Left lung (tissue), 10 donors: ENCODE data around the gene CTIF. TPM values are rescaled to one million over a fixed set of nuclear protein-coding genes. Genes with fewer than 3 reads are reported as not detected.

Experiments
- ATAC-seq: fragments of 200-7000 bp; cut with Tn5 transposase; one replicate; pipeline ENCODE4 v1.9.1; 2020; ENCODE audit warnings: moderate library complexity
- DNase-seq, 4 donors: peaks; one replicate each; pipeline ENCODE4 v3.0.0-alpha.2; 2013 to 2020
- H3K27ac ChIP-seq, 2 donors: fragments of 200-600 bp; sonication (generic) in 1 of 2; one replicate each; pipeline versions ENCODE4 v1.5.0 to v1.8.0; 2020 to 2021
- H3K27me3 ChIP-seq, 2 donors: fragments of 200-600 bp; sonication (generic) in 1 of 2; one replicate each; pipeline versions ENCODE4 v1.5.0 to v1.8.0; 2020 to 2021
- H3K36me3 ChIP-seq, 2 donors: fragments of 200-600 bp; sonication (generic) in 1 of 2; one replicate each; pipeline versions ENCODE4 v1.5.0 to v1.8.0; 2020 to 2021
- H3K4me1 ChIP-seq, 2 donors: fragments of 200-600 bp; one replicate each; pipeline ENCODE4 v1.8.0; 2021
- H3K4me3 ChIP-seq, 2 donors: fragments of 200-600 bp; sonication (generic) in 1 of 2; one replicate each; pipeline versions ENCODE4 v1.5.0 to v1.8.0; 2020 to 2021; ENCODE audit warnings: mild to moderate bottlenecking in 1 of 2
- H3K9me3 ChIP-seq, 2 donors: fragments of 200-600 bp; sonication (generic) in 1 of 2; one replicate each; pipeline versions ENCODE4 v1.5.0 to v1.8.0; 2020 to 2021
- intact Hi-C, 2 donors: fragments of 100-400 bp; cut with DNase I; formaldehyde crosslinking; loops; one replicate each; pipeline versions ENCODE4 v1.11.2 to v1.14.2; 2022
- polyA plus RNA-seq, 6 donors: library from polyadenylated mRNA; unstranded; fragments of 120-200 nt; gene quantifications; one replicate each; pipeline ENCODE4 v1.2.1, GENCODE V29; 2013; ENCODE audit not compliant: insufficient read length in 6 of 6
- total RNA-seq, 2 donors: library from RNA; stranded (reverse); fragmentation: NEBNext Ultra II Directional; extraction: Animal tissue kit (Norgen Biotek cat#: 25700); gene quantifications; one replicate each; pipeline ENCODE4 v1.2.1, GENCODE V29; 2021
- TF ChIP-seq, protein P1 (sequence below), 2 donors: fragments of 200-600 bp; sonication (generic) in 1 of 2; IDR thresholded peaks; one replicate each; pipeline versions ENCODE4 v1.5.0 to v1.8.0; 2021; ENCODE audit warnings: antibody characterized with exemption in 2 of 2
- donor health status: DM: no; HTN: yes; CAD: no.
- donor health status: DM: no; HTN: no; CAD: no.

CTIF gene
- total and polyA plus RNA-seq, 8 donors, result 24.9 to 46.1 (median 34.9) TPM

GRCh38 chr18:48696218-48696617 is 157.4 kb downstream of the CTIF start:
- TF ChIP-seq, protein P1, sequence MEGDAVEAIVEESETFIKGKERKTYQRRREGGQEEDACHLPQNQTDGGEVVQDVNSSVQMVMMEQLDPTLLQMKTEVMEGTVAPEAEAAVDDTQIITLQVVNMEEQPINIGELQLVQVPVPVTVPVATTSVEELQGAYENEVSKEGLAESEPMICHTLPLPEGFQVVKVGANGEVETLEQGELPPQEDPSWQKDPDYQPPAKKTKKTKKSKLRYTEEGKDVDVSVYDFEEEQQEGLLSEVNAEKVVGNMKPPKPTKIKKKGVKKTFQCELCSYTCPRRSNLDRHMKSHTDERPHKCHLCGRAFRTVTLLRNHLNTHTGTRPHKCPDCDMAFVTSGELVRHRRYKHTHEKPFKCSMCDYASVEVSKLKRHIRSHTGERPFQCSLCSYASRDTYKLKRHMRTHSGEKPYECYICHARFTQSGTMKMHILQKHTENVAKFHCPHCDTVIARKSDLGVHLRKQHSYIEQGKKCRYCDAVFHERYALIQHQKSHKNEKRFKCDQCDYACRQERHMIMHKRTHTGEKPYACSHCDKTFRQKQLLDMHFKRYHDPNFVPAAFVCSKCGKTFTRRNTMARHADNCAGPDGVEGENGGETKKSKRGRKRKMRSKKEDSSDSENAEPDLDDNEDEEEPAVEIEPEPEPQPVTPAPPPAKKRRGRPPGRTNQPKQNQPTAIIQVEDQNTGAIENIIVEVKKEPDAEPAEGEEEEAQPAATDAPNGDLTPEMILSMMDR (IDR thresholded peaks at IDR 0.05), result no peak

GRCh38 chr18:48697441-48697840 is 158.6 kb downstream of the CTIF start:
- H3K4me1 ChIP-seq, result peaks cover 0 to 3% of the 10 kb centered on the region in 2 donors
- no peaks in the 10 kb centered on the region for H3K36me3 ChIP-seq
- H3K9me3 ChIP-seq, result no peaks in the 10 kb centered on the region
- H3K4me3 ChIP-seq, result no peak overlapping the region
- intact Hi-C loops, result no loop called here
- no peaks in the 10 kb centered on the region for H3K27me3 ChIP-seq
- DNase-seq (no peak), ATAC-seq (no peak)
- no peak overlapping the region for H3K27ac ChIP-seq
- TF ChIP-seq, protein P1 (IDR thresholded peaks at IDR 0.05), result no peak

More at GRCh38 chr18:48696218-48696617, 157.4 kb downstream of the CTIF start:
- Histone ChIP-seq H3K4me1 (peaks cover 0 to 3% of the 10 kb centered on the region in 2 donors), H3K27ac (no peak overlapping the region), H3K36me3 (no peaks in the 10 kb centered on the region), H3K9me3 (no peaks in the 10 kb centered on the region), H3K27me3 (no peaks in the 10 kb centered on the region), H3K4me3 (no peak overlapping the region)
- ATAC-seq (no peak), DNase-seq (no peak)
- intact Hi-C loops, result no loop called here

DNA sequence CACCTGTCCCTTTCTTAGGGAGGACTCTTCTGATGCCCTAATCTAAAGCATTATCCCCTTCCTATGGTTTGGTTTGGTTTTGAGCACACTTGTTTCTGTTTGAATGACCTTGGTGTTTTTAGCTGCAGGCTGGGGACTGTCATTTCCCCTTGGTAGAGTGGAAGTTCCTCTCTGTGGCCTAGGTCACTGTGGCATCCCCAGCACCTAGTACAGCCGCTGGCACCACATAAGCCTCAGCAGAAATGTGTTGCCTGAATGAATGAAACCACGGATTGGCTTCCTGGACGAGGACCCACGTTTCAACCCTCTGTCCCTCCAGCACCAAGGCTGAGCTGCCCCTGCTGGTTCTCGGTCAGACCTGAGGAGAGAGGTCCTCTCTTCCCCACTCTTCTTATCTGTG is 159.9 kb downstream of the CTIF start:
- H3K9me3 ChIP-seq, result no peaks in the 10 kb centered on the region
- DNase-seq (no peak), ATAC-seq (no peak)
- peaks cover 0 to 3% of the 10 kb centered on the region in 2 donors for H3K4me1 ChIP-seq
- no peak overlapping the region for H3K27ac ChIP-seq
- H3K27me3 ChIP-seq, result no peaks in the 10 kb centered on the region
- no peaks in the 10 kb centered on the region for H3K36me3 ChIP-seq
- intact Hi-C loops, result no loop called here
- TF ChIP-seq, protein P1 (IDR thresholded peaks at IDR 0.05), result no peak
- H3K4me3 ChIP-seq, result no peak overlapping the region

DNA sequence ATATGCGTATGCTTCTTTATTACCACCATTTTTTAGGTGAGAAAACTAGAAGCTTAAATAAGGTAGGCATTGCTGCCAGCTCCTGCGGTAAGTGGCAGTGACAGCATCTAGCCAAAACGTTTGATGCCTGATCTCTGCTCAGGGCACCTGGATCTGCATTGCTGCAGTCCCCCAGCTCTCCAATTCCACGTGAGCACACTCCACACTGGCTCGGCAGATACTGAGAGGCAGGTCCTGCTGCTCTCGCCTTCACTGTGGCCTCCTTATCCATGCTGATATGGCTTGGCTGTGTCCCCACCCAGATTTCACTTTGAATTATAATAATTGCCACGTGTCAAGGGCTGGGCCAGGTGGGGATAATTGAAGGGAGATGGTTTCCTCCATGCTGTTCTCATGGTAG is 160.9 kb downstream of the CTIF start:
- Histone ChIP-seq H3K9me3 (no peaks in the 10 kb centered on the region), H3K27ac (no peak overlapping the region), H3K27me3 (no peaks in the 10 kb centered on the region), H3K4me3 (no peak overlapping the region), H3K36me3 (no peaks in the 10 kb centered on the region), H3K4me1 (peaks cover 0 to 3% of the 10 kb centered on the region in 2 donors)
- no peak for DNase-seq
- no peak for ATAC-seq
- TF ChIP-seq, protein P1 (IDR thresholded peaks at IDR 0.05), result no peak
- intact Hi-C loops, result no loop called here

DNA sequence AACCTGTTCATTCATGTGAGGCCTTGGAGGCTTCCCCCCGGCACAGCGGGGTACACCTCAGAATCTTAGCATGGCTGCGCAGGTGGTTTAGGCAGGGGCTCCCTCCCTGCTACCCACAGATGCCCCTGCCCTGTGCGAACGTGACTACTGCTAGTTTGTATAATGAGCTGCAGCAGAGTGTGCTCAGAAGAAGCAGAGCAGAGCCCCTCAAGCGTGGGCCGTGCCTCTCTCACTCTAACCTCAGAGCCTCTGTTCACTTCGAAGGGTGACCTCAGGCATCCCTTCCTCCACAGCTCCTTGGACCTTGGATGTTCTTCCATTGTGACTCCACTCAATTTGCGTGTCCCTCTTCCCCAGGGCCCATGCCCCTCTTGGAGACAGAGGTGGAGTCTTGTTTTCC is 161.6 kb downstream of the CTIF start:
- Histone ChIP-seq H3K27me3 (no peaks in the 10 kb centered on the region), H3K36me3 (no peaks in the 10 kb centered on the region), H3K27ac (no peak overlapping the region), H3K9me3 (no peaks in the 10 kb centered on the region), H3K4me3 (no peak overlapping the region), H3K4me1 (peaks cover 0 to 3% of the 10 kb centered on the region in 2 donors)
- intact Hi-C loops, result no loop called here
- no peak for DNase-seq
- TF ChIP-seq, protein P1 (IDR thresholded peaks at IDR 0.05), result no peak
- no peak for ATAC-seq
